ENCODE data around the gene RTF2.
A peak's percentile ranks its signal among the peaks of the same experiment; 100 is the strongest.

The RTF2 gene

DNA sequence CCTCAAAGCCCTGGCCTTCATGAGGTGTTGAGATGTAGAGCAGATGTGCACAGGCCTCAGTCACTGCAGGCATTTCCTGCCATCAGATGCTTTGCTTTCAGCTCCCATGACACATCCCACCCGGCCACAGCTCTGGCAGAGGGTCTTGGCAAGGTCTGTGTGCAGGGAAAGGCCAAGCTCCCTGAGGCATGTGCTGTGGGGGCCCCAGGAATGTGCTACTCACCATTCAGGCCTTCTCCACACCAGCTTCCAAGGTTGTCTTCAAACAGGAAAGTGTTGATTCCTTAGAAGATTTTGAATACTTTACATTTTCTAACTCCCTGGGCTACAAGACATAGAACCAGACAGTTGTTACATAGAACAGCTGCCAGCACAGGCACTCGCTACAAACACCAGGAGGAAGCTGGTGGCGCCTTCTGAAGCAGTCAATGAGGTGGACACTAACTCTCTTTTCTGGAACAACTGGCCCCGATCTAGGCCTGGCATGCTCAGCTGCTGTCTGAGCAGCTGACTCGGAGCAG lies 28.6 kb upstream of the RTF2 start:
- DNase-seq, result no peak

DNA sequence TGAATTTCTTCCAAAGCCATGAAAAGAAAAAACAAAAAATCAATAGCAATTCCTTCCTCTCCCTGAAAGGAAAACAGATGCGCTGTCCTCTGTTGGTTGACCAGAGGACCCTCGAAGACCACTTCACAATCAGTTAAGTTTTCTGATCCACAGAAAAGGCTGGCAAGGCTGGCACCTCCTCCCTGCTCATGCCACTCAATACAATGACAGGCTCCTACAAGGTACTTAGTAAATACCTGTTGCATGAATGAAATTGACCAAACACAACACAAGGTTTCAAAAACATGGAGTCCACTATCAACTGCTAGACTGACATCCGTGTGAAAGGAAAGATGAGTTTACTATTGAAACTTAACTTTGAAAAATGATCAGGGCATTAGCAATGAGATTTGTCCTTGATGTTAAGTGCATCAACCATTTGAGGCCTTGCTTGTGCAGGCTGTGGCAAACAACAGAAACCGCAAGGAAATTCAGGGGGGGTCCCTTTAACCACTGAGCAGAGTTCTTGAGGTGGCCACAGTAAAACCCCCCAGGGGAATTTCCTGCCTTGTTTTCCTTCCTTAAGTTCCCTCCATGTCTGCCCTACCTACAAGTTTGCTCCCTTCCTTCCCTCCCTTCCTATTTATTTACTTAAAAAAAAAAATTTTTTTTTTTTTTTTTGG lies 27.9 kb upstream of the RTF2 start:
- DNase-seq, result peak; percentile 13

DNA sequence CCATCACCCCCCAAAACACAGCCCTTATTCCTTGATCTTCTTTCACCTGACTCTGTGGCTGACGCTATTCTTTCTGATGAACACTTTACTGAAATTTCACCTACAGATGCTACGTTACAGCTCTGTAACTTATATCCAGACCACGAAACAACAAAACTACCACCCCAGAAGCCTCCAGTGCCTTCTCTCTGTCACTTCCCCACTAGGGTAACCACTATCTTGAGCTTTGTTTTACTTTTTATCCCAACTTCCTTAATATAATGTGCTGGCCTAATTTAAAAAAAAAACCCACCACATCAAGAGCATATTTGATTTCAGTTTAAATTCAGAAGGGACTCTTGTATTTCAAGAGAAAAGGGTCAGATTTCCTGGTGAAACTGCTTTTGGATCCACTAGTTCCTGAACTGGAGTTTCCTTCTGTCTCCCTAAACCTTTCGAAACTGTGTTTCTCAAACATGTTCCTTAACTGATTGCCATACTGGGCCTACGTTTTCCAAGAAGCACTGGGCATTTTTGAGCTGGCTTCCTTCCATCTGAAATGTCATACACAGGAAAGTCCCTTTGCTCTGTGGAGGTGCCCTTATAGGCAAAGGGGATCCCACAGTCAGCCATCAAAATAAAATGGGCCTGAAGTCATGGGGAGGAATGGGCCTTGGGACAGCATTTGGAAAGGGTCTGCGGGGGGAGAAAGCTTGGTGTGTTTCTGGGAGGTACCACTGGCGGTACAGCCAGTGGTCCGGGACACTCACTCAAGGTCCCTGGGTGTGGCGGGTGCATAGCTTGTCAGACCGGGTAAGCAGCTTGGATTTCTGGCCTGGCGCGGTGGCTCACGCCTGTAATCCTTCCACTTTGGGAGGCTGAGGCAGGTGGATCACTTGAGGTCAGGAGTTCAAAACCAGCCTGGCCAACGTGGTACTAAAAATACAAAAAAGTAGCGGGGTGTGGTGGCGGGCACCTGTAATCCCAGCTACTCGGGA lies 25.8 kb upstream of the RTF2 start:
- DNase-seq, result no peak

DNA sequence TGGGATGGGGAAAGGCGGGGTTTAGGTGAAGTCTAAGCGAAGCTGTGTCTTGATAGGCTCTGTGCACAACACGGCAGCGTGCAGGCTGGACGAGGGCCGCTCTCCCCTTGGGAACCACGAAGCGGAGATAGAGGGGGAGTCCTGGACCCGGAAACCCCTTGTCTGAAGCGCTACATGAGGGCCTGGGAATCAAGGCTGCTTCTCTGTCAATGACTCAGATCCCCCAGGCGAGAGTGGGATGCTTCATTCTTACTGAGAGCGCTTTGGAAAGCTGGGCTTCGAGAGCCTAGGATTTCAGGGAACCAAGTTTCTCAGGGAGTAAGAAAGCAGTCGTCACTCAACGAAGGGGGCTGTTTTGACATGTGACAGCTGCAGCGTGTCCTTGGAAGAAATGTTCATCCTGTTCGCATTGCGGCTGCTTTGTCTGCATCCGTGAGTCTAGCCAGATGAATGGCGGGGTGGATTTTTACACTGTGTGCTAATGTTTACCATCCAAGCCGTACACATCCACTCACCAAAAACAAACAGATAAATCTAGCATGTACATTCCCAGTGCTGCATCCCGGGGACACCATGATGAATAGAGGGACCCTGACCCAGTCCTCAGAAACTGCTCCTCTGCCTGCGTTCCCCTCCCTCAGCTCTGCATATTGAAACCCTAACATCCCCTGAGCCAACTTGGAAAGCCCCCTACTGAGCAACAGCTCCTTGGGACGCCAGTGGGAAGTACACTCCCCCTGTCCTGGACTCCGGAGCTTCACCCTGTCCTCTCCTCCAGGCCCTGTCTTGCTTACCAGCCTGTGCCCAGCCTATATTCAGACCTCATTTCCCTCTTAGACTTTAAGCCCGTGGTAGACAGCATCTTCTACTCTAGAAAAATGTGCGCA lies 24.5 kb upstream of the RTF2 start:
- DNase-seq, result no peak

DNA sequence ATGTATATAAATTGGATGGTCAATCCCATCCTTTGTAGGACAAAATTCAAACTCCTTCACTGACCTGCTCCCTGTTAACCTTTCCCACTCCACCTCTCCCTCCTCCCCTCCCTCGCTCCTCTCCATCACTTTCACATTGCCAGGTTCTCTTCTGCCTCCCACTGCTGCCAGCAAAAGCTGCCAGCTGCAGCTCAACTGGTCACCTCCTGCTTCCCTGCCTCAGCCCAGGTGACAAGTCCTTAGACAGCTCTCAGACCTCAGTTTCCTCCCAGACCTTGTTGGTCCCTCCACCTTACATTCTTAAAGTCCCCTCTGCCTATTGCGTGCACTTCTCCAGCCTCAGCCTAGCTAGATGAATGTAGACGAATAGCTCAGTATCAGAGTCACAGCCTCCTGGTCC lies 23.3 kb upstream of the RTF2 start:
- DNase-seq, result no peak

DNA sequence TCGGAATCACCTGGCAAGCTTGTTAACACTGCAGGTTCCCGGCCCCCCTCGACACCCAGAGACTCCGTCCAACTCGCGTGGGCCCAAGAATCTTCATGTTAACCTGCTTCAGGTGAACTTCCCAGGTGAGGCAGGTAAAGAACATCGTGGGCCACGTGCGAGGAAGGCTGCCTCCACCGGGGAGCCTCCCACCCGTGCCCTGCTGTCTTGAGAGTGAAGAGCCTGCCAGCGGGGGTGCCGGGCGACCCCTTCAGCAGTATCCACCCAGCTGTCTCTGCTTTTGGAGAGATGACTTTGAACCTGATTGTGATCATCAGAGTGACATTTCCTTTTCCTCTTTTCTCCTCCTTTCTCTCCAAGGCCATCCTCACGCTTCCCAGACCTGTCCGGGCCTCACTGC lies 22.9 kb upstream of the RTF2 start:
- no peak for DNase-seq

DNA sequence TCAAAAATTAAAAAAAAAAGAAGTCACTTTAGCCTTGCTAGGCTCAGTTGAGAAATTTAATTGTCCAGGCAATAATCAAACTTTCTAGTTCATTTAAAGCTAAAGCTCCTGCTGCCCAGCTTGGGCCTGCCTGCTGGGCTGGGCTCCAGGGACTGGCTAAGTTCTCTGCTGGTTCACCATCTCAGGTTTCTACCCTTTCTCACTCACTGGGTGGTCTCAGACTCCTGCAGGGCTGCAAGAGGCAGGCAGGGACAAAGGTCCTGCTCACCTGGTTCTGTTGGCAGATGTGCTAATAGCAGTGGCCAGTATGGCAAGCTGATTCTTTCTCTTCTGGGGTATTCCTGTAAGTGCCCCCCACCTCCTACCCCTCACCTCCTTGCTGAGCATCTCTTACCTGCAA lies 21.2 kb upstream of the RTF2 start:
- DNase-seq, result no peak

DNA sequence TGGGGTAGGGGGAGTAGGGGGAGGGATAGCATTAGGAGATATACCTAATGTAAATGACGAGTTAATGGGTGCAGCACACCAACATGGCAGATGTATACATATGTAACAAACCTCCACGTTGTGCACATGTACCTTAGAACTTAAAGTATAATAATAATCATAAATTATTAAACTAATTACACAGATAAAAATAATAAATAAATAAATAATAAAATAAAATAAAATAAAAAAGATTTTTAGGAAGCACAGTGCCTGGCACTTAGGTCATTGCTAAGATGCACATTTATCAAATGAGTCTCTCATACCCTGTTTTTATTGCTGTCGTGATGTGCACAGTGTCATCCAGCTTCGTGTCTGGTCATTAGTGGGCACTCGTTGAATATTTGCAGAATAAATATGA lies 19.0 kb upstream of the RTF2 start:
- DNase-seq, result no peak

DNA sequence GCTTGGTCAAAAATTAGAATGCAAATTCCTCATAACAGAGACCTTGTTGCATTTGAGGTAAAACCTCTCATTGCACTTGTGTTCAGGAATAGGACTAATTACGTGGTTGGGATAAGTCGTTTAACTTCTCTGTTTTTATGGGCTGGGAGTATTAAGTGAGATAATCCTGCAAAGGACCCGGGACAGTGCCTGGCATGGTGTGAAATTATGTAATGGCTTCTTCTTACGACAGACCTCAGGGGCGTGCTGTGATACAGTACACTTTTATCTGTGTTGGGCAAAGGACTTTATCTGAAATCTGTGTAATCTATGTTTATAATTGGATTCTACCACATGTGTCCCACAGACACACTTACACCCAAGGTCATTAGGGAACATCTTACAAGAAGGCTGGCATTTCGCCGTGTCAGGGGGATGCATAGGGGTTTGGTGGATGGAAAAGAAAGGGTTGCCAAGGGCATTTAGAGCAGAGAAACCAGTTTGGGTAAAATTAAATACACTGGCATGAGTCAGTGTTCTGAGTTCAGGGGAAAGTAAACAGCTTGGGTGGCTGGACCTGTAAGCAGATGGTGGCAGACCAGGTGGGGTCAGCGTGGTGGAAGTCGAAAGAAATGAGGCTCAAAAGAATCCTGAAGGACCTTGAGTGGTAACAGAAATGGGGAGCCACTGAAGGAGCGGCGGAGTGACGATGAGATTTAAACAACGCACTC lies 17.2 kb upstream of the RTF2 start:
- no peak for DNase-seq

DNA sequence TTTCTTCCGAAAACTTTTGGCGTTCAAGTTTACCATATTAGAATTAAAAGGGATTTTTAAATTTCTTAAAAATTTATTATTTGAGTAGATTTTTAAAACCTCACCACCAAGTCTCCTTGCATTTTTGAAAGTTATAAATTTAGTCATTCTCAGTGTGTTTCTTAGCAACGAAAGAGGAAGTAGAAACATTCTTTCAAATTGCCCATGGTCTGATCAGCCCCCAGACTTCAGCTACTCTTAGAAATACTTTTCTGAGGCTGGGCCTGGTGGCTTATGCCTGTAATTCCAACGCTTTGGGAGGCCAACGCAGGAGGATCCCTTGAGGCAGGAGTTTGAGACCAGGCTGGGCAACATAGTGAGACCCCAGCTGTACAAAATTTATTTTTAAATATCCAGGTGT lies 15.1 kb upstream of the RTF2 start:
- no peak for DNase-seq

DNA sequence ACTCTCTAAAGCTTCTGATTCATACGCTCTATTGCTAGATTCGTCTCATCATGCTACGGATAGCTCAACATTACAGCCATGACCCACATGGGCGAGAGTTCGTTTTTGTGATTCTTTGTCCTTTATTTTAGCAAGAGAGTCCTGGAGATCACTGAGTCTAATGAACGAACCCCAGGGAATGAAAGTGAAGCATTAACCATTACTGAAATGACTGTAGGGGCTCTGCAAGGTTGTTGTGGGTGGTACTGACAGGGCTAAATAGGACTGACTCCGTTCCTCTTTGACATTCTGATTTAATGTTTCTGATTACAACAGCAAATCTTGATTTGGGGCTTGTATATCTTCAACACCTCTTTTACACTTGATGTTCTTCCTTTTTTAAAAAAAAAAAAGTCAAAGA lies 13.7 kb upstream of the RTF2 start:
- DNase-seq, result no peak

DNA sequence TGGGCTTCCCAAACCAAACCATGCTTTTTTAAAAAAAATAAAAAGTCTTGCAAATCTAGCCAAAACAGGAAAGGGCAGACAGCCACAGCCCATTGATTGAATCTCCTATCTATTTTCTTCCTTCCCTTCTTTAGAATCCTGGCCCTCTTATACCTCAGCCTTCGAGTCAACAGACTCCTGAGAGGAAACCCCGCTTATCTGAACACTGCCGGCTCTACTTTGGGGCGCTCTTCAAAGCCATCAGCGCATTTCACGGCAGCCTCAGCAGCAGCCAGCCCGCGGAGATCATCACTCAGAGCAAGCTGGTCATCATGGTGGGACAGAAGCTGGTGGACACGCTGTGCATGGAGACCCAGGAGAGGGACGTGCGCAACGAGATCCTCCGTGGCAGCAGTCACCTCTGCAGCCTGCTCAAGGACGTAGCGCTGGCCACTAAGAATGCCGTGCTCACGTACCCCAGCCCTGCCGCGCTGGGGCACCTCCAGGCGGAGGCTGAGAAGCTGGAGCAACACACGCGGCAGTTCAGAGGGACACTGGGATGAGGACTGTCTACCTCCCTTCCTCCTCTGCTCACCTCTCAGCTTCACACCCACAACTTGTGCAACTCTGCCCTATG lies 10.1 kb upstream of the RTF2 start:
- peak; percentile 3 for DNase-seq

DNA sequence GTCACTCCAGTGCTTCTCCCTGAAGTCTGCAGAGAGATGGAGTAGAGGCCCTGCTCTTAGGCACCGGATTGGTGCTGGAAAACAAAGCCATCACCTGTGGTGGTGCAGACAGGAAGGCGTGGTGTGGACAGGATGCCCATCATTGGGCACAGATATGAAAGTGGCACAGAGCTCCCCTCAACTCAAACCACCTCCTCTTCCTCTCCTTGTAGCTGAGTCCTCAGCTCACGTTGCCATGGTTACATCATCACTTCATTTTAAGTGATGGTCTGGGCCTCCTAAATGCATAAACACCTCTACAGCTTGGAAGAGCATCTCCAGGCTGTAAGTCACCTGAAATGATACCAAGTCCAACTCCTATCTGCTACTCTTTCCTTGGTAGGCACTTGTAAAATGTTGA lies 8.0 kb upstream of the RTF2 start:
- no peak for DNase-seq

DNA sequence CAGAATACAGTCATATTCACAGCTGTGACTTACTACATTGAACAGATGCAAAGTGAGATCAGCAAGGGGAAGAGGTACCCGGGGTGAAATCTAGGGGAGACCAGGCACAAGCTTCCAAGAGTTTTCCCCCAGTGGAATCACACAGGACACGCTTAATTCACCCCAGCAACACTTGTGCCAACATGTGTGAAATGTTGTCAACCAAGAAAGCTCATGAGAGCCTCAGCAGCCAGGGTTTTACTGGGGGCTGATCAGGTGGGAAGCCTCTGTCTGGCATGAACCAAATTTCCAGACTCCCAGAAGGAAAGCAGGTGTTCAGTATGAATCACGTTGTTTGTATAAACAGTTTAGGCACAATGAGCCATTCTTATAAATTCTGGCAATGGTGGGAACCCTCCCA lies 6.9 kb upstream of the RTF2 start:
- no peak for DNase-seq

DNA sequence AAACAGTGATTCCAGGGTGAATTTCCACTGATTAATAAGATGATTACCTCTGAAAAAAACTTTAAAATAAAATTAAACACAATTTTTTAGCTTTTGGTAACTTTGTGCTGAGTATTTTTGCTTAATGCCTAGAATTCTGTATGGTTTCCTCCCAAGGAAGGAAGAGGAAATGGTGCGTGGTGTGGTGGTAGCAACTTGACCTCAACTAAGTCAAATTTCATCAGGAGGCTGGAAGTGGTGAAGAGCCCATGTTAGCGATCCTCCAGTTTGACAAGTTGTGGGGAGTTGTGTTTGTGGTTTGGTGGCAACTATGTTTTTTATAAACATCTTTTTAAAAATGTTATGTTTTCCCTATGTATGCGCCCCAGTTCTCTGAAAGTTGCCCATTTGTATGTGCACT lies 5.0 kb upstream of the RTF2 start:
- no peak for DNase-seq

DNA sequence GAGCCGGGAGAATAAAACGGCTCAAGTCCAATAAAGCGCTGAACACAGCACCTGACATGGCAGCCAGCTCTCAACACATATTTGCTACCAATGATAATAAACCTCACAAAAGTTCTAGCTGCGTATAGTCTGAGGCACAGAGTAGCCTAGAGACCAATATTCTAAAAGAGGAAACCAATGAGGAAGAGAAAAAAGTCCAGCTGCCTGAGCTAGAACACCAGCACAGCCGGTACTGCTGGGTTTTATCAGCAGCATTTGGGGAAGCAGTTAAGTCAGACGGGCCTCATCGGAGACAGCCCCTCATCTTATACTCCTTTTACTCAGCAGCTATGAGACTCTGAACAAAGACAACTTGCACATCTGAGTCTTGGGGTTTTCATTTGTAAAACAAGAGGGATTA lies 2.4 kb upstream of the RTF2 start:
- no peak for DNase-seq

DNA sequence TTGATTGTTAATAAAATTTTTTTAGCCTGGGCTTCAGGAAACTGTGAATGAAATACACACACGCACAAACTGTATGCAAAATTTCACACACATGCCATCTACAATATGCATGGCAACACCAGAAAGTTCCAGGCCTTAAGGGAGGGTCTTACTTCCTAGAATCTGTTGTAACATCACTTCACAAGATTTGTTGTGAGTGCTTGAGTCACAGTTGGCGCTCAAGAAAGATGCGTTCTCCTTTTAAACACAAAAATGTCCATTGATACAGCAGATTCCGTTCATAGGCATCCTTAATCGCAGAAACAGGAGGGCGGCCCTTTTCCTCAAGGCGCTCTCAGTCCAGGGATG lies 485 bp upstream of the RTF2 start:
- DNase-seq, result no peak

DNA sequence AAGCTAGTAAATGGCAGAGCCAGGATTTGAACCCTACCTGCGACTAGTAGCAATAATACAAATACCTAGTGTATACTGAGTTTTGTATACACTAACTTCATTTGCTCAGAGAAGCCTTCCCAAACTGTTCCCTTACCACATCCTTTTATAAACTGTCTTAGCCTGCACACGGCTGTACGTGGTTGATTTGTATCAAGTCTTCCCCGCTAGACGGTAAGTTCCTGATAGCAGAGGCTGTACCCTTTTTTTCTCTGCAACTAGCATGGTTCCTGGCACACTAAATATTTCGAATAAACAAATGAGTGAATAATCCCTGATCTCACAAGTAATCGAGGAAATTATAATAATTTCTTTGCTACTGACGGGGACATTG lies 636 bp downstream of the RTF2 start:
- DNase-seq, result no peak

DNA sequence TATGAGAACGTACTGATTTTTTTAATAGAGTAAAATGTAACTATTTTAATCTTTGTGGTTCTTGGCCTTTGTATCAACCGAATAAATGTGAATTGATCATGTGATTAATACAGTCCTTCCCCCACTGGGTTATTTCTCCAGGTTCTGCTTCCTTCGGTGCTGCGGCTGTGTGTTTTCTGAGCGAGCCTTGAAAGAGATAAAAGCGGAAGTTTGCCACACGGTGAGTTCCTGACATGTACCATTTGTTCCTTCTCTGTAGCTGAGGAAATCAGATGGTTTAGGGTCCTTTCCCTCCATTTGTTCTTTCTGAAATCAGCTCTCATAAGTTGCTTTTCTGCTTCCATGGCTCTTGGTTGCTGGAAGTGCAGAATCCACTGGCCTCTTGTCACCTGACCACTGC lies 15.5 kb downstream of the RTF2 start:
- DNase-seq, result no peak

DNA sequence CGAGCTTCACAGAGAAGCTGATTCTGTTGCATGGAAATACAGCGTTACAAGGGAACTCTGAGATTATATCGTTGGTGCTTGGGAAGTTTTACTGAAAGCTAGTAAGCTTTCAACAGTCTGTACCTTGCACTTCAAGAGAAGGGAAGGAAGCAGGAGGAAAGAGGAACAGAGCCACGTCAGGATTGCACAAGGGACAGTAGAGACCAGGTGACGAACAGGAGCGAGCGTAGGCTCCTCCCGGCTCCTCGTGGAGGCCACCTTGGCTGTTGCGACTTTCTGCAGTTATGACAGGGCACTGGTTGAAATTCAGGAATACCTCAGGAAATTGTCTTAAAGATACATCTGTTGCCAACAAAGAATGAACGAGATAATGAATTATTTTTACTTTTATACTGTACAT lies 18.8 kb downstream of the RTF2 start:
- no peak for DNase-seq

DNA sequence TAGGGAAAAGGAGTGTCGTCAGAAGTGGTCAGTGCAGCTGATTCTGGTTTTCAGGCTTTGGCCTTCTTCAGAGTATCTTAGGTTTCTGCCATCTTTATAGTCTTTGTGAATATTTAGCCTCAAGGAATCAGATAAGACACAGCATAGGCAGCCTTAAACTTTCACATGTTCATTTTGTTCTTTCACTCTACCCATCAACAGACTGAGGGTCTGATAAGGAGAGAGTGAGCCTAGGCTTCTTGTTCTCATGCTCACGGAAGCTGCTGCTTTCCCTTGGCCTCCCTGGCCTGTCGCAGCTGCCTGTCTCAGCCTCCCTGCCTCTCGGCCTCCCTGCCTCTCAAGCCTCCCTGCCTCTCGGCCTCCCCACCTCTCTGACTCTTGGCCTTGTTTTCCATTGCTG lies 20.1 kb downstream of the RTF2 start:
- DNase-seq, result no peak

DNA sequence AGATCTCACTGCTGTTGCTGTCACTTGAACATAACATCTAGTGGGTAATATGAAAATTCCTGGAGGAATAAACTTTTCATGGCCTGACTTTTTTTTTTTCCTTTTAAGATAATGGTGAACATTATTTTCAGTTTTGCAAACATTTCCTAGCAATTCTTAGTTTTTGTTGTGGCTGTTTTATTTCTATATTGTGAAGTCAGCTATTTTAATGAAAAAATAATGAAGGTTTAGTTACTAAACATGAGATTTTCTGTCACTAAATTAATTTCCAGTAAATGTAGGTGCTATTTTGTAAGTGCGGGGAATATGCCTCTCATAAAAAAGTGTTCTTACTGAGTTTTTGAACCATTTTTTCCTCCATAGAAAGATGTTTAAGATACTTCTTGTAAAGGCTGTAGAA lies 32.7 kb downstream of the RTF2 start:
- DNase-seq, result no peak

Measured in DMS79 treated with DMSO at 0.1 percent for 48 hours (cell line).